WERI-Rb-1 (cell line): ENCODE measurements around the gene NKAIN2.

ENCODE experiments used
- DNase-seq: peaks from one replicate; pipeline ENCODE4 v3.0.0-alpha.2; 2020
- H3K27ac ChIP-seq: fragments of 250-450 bp; sonication (Bioruptor Pico); 2 replicates; pipeline ENCODE4 v1.5.1; 2020; ENCODE audit warnings: mild to moderate bottlenecking, moderate library complexity
- H3K27me3 ChIP-seq: fragments of 250-450 bp; sonication (Bioruptor Pico); 2 replicates; pipeline ENCODE4 v1.5.1; 2021; ENCODE audit warnings: mild to moderate bottlenecking, low read depth, moderate library complexity; ENCODE audit not compliant: insufficient read depth, severe bottlenecking
- H3K36me3 ChIP-seq: fragments of 250-450 bp; sonication (Bioruptor Pico); 2 replicates; pipeline ENCODE4 v1.5.1; 2020; ENCODE audit warnings: mild to moderate bottlenecking, moderate library complexity
- H3K4me3 ChIP-seq: 2 replicates; pipeline ENCODE4 v1.5.1; 2011; ENCODE audit warnings: low read depth, mild to moderate bottlenecking, control low read depth, low read length
- H3K9me3 ChIP-seq: fragments of 250-450 bp; sonication (Bioruptor Pico); 2 replicates; pipeline ENCODE4 v1.5.1; 2021; ENCODE audit warnings: mild to moderate bottlenecking, moderate library complexity; ENCODE audit not compliant: severe bottlenecking
- TF ChIP-seq, protein P1 (sequence below): IDR thresholded peaks from 2 replicates; pipeline ENCODE4 v1.5.1; 2011; ENCODE audit warnings: low read depth, mild to moderate bottlenecking, control low read depth, inconsistent platforms, low read length

The NKAIN2 gene

DNA sequence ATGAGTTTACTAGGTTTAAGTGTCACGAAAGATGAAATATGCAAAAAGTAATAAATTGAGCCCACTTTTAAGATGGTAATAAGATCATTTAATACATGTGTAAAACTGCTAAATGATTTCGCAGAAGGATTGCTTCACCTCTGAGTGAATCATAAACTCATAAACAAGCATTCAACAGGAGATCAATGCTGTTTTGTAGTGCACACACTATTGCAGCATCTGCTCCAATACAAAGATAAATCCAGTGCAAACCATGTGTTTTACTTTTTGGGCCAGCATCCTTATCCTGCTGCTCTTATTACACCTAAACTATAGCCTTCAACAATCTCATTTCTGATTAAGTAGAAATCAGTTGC is 400.1 kb downstream of the NKAIN2 start:
- Histone ChIP-seq H3K27ac (no peak overlapping the region), H3K4me3 (no peak overlapping the region), H3K9me3 (no peaks in the 10 kb centered on the region), H3K36me3 (no peaks in the 10 kb centered on the region), H3K27me3 (no peaks in the 10 kb centered on the region)
- DNase-seq, result no peak
- TF ChIP-seq, protein P1, sequence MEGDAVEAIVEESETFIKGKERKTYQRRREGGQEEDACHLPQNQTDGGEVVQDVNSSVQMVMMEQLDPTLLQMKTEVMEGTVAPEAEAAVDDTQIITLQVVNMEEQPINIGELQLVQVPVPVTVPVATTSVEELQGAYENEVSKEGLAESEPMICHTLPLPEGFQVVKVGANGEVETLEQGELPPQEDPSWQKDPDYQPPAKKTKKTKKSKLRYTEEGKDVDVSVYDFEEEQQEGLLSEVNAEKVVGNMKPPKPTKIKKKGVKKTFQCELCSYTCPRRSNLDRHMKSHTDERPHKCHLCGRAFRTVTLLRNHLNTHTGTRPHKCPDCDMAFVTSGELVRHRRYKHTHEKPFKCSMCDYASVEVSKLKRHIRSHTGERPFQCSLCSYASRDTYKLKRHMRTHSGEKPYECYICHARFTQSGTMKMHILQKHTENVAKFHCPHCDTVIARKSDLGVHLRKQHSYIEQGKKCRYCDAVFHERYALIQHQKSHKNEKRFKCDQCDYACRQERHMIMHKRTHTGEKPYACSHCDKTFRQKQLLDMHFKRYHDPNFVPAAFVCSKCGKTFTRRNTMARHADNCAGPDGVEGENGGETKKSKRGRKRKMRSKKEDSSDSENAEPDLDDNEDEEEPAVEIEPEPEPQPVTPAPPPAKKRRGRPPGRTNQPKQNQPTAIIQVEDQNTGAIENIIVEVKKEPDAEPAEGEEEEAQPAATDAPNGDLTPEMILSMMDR, result no peak

DNA sequence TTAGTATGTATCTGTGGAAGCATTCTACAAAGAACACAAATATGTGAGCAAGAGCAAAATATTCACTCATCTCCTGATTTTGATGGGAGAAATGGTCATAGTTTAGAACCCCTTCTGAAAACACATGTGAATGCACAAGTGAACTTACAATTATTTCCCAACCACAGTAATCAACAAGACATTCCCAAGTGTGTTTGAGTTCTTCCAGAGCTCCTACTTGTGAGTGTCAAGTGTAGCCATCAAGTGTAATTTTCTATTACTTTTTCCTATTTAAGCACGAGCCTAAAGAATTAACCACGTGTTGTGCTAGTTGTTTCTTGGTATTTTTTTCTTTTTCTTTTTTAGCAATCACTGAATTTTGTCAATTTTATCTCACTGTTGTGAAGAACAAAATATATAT is 402.3 kb downstream of the NKAIN2 start:
- DNase-seq, result no peak
- Histone ChIP-seq H3K27me3 (no peaks in the 10 kb centered on the region), H3K4me3 (no peak overlapping the region)

DNA sequence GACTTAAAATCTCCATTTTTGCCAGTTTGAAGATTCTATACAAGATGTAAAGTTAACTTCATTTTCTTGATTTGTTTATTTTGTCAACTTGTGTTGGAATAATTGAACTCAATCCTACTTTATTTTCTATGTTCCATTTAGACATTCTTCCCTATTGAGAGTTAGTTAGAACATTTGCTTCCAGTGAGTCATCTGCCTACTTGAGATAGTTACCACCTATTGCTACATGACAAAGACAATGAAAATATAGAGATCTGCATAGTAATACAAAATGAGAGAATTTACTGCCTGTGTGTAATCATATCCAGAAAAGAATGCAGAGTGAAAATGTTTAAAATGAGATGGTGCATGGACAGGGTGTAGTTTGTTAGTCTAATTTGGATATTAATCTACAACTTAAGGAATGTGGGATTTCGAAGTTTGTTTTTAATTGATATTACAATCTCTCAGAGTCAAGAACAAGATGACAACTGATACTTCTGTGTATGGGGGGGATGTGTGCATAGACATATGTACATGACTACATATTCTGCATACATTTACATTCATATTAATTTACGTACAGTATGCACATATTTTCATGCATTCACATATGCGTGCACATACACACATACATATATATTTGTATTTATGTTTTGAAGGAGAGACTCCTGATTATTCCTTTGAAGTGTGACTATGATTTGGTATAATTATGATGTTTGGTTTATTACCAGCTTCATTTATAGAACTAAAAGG is 420.1 kb downstream of the NKAIN2 start:
- Histone ChIP-seq H3K27me3 (no peaks in the 10 kb centered on the region), H3K4me3 (no peak overlapping the region), H3K27ac (no peak overlapping the region), H3K36me3 (no peaks in the 10 kb centered on the region), H3K9me3 (no peaks in the 10 kb centered on the region)
- no peak for DNase-seq
- TF ChIP-seq, protein P1, result no peak

More for the DNA sequence above, 402.3 kb downstream of the NKAIN2 start:
- H3K27ac ChIP-seq, result no peak overlapping the region
- no peaks in the 10 kb centered on the region for H3K36me3 ChIP-seq
- H3K9me3 ChIP-seq, result no peaks in the 10 kb centered on the region
- TF ChIP-seq, protein P1, result no peak

DNA sequence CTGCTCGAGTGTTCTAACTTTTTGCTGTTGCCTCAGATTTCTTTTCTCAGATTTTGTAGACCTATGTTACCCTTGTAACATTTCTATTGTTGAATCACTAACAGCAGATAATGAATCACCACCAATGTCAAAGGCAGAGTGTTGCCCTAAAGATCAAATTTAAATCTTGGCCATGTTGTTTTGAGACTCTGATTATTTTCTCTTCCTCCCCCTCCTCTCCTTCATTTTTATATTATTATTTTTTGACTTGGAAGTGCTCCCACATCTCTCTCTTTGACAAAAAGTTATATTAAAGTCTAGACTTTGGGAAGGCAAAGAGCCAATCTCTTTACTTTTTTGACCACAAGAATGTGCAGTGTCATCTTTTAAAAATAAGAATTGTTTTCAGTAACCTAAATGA is 422.7 kb downstream of the NKAIN2 start:
- TF ChIP-seq, protein P1, result no peak
- no peak for DNase-seq
- Histone ChIP-seq H3K9me3 (no peaks in the 10 kb centered on the region), H3K27ac (no peak overlapping the region), H3K36me3 (no peaks in the 10 kb centered on the region), H3K27me3 (no peaks in the 10 kb centered on the region), H3K4me3 (no peak overlapping the region)

DNA sequence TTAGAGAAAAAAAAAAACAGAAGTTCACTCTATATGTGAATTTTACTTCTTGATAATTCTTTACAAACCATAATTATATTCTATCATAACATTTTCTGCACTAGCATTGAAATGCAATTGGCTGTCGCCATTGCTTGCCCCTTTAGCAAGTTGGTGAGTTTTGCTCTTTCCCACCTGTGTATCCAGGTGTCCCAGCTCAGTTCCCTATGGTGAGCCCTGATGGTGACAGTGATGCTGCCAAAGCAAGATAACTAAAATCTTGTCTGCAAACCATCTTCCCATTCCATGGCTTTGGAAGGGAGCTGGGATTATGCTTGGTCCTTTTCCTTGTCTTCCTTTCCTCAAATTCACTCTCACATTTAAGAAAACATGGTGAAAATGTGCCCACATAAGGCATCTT is 429.6 kb downstream of the NKAIN2 start:
- Histone ChIP-seq H3K9me3 (no peaks in the 10 kb centered on the region), H3K4me3 (no peak overlapping the region), H3K27ac (no peak overlapping the region), H3K27me3 (no peaks in the 10 kb centered on the region), H3K36me3 (no peaks in the 10 kb centered on the region)
- TF ChIP-seq, protein P1, result no peak
- DNase-seq, result no peak

DNA sequence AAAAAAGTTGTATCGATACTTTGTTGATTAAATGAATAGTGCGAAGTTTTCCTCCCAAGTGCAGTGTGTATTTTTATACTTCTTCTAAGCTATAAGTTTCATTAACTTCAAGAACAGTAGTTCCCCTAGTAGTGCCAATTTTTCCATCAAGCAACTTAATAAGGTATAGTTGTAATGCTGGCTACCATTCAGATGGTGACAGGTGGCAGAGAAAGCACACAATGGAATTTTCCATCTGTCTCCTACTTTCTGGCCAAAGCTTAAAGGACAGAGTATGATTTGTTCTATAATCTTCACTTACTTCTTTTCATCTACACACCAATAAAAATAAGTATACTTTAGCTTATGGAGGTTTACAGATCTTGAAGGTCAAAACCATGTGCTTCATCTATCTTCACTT is 431.1 kb downstream of the NKAIN2 start:
- H3K4me3 ChIP-seq, result no peak overlapping the region
- no peak for DNase-seq
- H3K9me3 ChIP-seq, result no peaks in the 10 kb centered on the region
- no peak overlapping the region for H3K27ac ChIP-seq
- TF ChIP-seq, protein P1, result no peak
- H3K27me3 ChIP-seq, result no peaks in the 10 kb centered on the region
- H3K36me3 ChIP-seq, result no peaks in the 10 kb centered on the region
